ENCODE measurements around the gene CACNG1.

Gene CACNG1, protein sequence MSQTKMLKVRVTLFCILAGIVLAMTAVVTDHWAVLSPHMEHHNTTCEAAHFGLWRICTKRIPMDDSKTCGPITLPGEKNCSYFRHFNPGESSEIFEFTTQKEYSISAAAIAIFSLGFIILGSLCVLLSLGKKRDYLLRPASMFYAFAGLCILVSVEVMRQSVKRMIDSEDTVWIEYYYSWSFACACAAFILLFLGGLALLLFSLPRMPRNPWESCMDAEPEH

DNA sequence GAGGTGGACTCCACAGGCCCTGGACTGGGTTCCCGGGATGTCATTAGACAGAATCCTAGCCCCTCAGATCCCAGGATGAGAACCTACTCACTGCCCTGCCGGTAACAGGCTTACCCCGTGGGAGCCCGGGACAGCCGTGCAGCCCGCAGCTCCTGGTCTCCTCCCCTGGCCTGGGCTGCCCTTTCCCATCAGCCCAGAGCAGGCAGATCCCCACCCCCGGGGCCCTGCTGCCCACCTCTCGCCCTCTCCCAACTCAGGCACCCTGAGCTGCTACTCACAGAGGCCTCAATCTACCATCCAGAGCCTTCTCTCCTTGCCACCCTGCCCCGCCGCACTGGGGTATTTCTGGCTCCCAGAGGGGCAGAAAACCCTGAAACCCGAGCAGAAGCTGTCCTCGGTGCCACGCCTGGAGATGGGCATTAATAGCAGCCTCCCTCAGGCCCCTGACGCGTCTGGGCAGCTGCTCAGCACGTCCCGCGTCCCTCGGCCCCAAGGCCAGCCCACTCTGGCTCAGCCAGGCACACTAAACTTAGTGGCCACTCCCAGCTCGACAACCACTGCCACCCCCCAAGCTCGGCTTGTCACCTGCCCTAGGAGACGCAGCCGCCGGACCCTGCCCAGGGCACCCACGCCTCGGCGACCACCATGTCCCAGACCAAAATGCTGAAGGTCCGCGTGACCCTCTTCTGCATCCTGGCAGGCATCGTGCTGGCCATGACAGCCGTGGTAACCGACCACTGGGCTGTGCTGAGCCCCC is at the start of gene CACNG1:
CACNG1 (plus strand) TSS at position 539 of the 757 bp plus-strand sequence; CDS start at position 646, 107 bp downstream.
- no peak for DNase-seq

DNA sequence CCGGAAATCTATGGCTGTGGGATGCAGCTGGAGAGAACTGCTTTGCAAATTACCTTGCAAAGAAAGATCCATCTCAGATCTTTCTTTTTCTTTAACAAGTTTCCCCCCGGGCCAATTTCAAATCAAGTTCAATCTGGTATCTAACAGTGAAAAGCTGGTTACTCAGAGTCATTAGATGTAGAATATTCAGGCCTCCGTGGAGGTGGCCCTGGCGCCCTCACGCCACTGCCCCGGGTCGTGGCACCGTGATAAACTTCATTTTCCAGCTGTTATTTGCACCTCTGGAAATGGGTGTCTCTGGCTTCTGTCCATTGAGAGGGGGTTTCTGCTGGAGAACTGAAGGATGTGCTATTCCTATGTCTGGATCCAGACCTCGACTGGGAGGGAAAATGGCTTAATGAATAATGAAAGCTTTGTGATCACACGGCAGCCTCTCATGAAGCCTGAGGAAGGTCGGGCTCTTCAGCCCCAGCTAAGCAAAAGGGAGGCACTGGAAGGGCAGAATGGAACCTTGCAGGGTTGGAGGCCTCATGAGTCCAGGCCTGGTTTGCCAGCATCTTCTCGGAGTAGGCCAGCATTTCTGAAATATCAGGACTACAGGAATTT is 49.3 kb upstream of the CACNG1 start:
- no peak for DNase-seq

DNA sequence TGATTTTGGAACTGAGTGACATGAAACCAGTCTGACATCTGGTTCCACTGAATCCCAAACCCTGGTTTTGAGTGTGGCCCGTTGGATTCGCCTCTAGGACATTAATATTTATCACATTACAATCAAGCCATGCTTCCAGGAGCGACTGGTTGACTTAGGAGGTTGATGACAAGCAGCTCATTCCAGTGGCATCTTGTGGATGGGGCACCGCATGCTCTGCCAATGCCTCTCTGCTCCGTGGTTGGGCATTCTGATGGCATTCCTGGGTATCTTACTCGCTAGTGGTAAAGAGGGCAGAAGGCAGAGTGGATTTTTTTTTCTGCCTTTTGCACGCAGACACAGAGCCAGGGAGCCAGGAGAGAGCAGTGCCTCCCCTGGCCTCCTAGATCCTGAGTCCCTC is 48.4 kb upstream of the CACNG1 start:
- no peak for DNase-seq

DNA sequence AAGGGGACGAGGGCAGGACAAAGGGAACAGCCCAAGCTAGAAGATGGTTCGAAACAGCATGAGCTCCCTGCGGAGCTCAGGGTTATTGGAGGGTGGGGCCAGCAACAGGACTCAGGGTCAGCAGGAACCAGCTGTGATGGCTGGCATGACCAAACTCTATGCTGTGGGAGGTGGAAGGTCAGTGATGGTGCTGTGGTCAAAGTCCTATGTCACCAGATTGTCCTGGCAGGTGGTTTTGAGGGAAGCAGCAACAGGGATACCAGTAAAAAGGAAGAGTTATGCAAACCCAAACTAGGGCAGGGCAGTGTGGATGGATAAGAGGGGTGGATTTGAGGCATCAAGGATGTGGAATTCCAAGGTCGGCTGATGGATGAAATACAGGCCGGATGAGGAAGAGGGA is 47.4 kb upstream of the CACNG1 start:
- no peak for DNase-seq

DNA sequence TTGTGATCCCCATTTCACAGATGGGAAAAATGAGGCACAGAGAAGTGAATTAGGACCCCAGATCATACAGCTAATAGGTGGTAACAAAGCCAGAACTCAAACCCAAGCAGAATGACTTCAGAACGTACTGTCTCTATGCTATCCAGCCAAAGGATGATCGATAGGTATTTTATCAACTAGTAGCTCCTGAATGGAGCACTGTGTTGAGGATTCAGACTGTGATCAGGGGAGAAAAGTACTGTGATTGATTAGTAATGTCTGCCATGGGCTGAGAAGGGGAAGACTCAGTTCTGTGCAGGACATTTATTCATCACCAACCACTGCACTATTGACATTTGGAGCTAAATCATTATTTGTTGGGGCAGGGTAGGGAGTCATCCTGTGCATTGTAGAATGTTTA is 41.1 kb upstream of the CACNG1 start:
- no peak for DNase-seq

DNA sequence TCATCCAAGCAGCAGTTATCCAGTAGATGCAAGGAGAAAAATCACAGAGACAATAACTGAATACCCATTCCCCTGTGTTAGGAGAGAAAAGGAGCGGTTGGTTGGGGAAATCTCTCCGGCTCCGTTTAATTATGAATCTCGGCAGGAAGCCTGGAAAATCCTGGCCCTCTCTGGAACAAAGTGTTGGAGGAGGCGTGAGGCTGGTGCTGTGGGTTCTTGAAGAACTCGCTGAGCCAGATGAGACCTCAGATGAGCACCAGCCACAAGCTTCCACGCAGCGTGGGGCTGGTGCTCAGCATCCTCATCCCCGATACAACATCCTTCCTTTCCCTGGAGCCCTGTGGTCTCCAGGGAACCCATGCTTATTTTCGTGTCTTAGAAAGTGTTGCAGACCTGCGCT is 40.2 kb upstream of the CACNG1 start:
- no peak for DNase-seq

DNA sequence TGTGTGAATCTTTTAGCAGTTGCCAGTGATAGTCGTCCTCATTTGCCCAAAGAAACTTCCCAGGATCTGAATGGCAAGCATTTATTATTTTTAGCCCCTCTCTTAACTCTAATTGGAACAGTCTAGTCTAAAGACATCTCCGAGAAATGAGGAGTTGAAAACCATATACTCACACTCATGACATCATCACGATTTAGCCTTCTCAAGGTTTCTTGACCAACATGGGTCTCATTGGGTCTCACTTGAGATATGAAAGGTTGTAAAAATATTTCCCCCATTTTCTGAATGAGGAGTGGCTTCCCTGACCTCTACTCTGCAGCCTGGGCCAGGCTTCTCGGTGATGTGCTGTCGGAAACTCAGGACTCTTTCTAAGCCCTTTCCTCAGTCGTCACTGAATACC is 37.1 kb upstream of the CACNG1 start:
- no peak for DNase-seq

DNA sequence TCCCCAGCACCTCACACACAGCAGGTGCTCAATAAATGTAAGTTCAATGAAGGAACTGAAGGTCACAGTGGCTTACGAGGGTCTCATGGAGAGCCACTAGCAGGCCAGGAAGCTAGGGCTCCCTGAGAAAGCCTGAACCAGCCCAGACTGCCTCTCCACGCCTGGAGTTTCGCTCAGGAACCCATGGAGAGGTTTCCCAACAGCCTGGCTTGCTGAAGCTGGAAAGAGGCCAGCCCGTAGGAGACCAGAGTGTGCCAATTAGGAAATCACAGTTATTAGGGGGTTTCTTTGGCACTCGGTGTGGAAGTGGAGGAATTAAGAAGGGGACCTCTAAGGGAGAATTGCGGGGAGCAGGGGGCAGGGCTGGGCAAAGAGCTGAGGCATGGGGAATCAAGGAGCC is 36.3 kb upstream of the CACNG1 start:
- no peak for DNase-seq

DNA sequence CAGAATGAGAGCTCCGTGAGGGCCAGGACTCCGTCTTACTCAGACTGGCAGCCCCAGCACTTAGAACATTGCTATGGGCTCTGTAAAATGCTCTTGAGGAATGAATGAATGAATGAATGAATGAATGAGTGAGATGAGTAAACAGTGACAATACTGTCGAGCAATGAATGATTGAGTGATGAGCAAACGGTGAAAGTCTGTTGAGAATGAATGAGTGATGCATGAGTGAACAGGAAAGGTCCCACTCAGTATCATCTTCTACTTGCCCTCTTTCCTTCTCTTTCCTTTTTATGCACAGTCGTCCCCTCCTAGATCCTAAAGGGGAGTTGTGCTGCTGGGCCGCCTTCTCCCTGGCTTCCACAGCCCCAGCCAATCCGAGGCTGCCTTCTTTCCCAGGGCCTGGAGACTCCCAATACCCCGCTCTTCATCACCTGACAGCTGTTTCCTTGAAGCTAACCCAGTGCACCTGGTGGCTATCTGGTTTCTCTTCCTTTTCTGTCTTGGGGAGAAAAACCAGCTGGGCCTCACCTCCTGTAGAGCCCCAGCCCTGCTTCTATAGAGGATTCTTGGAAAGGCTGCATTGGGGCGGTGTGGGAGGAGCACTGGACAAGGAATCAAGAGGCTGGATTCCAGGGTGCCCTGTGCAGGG is 32.7 kb upstream of the CACNG1 start:
- no peak for DNase-seq

DNA sequence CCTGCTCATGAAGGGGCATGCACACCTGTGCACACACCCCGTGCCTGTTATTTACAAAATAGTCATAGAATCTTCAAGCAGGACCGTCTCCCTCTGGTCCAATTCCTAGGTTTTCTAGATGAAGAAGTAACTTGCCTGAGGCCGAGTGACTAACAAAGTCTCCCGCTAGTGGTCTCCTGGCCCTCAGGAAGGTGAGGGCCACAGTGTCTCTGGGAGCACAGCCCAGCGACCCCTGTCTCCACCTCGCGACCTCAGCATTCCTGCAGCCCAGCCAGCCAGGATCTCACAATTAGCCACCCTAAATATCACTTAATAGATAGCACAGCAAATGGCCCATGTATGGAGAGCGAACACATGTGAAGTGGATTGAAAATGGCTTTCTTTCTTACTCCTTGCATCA is 30.5 kb upstream of the CACNG1 start:
- DNase-seq: no peak

DNA sequence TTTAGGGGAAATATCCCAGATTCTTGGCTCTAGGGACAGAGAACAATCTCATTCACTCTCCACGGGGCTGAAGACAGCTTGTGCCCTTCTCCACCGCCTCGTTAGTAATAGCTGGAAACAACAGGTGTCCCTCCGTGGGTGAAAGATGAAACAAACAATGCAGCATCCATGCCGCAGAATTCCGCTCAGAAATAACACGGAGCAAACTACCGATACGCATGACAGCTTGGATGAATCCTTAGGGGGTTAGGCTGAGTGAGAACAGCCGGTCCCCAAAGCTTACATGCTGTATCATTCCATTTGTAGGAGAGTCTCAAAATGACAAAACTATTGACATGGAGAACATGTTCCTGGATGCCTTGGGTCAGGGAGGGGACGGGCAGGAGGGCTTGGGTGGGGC is 29.4 kb upstream of the CACNG1 start:
- no peak for DNase-seq

DNA sequence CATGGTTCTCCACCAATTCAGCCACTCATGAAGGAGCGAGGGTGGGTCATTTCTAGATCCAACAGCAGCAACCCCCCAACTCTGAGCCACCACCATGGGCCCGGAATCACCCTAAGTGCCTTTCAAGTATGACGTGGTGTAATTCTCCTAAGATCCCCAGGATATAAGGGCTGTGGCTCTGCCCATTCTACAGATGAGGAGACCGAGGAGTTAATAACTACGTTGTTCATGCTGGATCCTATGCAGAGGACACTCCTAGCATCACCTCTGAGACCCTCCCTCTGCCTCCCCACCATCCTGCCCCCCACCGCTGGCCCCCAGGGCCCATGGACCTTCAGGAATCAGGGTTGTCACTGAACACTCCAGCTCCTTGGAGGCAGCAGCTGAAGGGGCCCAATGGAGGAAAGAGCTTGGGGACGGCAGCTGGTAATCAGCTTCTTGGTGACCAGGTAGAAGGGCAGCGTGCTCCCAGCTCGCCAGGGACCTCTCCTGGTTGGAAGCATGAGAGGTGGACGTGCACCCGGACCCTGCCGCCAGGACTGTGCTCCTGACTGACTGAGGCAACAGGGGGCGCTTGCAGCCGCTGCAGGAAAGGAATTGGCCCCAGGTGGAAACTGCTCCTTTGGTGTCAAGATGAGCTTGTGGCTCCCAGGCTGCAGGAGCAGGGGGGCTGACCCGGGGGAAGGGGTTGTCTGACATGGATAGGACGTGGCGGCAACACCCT is 28.2 kb upstream of the CACNG1 start:
- DNase-seq: no peak

DNA sequence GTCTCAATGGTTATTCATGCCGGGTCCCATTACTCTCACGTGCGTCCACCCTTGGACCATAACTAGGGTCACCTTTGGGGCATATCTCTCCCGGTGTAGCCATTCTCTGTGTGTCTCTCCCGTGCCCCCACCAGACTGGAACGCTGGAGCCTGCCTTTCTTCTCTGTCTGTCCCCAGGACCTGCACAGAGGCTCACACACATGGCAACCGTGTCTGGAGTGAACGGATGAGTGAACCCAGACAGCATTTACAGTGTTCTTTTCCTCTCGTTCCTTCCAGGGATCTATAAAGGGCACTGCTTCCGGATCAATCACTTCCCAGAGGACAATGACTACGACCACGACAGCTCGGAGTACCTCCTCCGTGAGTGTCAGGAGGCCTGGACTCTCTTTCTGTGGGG is 26.4 kb upstream of the CACNG1 start:
- DNase-seq: no peak

DNA sequence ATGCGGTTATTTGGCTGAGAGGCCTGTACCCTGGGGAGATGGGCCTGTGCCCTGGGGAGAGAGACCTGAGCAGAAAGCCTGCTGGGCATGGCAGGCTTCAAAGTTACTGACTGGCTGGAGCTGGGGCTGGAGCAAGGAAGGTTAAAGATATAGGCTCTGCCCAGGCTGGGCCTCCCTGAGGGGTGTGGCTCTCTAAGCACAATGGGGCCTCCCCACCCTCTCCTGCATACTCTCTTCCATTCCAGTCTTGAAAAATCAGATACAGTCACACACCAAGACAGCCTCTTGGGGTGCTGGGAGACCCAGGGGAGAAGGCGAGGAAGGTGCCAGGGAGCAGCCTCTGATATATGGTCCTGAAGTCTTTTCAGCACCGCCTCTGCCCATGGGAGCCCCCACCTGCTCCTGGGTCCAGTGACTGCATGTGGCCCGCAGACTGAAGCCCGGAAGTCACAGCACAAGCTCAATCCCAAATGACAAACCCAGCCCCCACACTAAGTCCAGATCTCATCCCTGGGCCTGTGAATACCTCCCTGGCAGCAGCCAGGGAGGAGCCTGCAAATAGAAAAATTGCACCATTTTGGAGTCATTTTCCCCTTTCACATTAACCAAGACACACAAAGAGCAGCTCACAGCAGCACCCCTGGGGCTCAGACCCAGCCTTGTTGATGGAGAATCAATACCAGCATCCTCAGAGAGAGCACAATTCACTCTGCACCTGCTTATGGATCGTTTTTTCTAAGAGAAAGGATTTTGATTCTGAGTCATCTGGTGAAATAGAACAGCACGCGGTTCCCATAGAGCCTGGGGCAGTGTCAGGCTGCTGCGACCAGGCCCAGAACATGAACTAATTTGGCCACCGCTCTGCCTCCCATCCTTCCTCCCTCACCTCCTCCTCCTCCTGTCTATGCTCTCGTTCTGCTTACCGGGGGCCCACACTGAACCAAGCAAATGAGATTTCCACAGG is 25.6 kb upstream of the CACNG1 start:
- no peak for DNase-seq

DNA sequence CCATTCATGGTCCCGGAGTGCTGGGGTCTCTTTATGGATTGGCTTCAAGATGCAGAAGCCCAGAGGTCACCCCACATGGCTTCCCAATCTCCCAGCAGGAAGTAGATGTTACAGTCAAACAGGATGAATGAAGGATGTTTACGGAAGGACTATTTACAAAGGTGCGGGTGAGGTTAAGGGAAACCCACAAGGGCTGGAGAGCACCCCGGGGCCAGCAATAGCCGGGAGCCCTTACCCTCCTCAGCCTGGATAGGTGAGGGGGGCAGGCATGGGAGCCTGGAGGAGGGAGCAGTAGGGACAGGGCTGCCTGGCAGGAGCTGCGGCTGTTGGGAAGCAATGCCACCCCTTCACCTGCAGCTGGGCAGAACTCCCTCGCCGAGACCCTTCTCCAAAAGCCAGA is 24.5 kb upstream of the CACNG1 start:
- no peak for DNase-seq

DNA sequence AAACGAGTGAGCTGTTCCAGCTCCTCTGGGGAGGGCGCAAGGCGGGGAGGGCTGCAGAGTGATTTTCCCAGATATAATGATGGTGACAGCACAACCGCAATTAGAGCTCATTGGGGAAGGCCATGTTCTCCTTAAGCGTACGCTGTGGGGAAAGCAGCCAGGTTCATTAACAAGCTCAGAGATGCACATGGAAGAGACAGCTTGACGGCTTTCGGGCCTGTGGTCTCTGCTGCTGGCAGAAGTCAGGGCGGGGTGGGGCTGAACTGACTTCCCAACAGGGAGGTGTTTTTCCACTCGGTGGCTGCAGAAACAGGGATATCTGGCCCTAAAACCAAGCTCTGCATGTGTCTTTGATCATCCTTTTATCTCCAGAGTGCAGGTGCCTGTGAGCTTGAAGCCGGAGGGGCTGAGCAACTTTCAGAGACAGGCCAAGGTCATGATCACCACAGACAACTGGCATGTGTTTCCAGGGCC is 24.0 kb upstream of the CACNG1 start:
- no peak for DNase-seq

DNA sequence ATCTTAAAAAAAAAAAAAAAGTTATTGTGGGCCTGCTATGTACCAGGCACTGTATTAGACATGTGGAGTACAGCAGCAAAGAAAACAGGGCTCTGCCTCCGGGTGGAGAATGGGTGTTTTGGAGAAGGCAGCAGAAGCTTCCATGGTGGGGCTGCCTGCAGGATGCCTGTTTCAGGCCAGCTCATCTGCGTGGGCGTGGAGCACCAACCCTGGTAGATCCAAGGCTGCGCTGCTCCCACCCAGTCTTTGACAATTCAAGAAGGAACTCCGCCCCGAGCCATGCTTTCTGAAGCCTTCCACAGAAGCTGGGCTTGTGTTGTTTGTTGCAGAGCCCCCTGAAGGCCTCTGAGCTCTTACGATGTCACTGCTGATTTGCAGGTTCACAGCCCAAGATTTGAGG is 23.2 kb upstream of the CACNG1 start:
- peak in 1 of 2 donors; percentile 8 for DNase-seq

DNA sequence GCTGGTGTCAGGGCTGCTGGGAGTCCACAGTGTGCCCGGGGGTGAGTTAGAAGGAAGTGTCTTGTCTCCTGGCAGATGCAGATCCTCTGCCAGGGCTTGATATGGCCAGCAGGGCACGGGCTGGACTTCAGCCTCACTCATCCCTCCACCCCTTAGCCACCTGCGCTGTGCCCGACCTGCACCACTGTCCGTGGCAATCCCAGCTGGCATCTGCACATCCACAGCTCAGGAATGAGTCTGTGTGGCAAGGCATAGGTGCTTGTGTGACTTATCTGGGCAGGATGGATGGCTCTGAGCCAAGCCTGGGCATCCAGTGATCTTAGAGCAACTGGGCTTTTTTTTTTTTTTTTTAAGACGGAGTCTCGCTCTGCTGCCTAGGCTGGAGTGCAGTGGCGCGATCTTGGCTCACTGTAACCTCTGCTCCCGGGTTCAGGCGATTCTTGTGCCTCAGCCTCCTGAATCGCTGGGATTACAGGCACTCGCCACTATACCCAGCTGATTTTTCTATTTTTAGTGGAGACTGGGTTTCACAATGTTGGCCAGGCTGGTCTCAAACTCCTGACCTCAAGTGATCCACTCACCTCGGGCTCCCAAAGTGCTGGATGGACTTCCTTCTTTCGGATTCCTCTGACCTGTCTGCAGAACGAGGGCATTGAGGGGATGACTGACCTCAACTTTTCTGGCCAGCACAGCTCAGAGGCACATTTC is 22.5 kb upstream of the CACNG1 start:
- no peak for DNase-seq

DNA sequence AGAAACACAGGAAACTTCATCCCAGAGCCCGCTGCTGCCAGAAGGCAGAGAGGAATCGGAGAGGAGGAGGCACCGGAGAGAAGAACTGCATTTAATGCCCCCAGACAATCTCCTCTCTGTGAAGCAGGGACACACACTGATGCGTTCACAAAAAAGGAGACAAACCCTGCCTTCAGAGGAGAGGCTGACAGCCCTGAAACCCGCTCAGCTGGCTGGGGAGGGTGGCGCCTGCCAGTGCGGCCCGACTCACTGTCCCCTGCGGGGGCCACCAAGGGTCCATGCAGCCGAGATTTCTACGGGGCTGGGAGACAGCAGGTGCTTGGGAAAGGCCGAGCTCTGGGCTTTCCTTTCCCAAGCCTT is 21.9 kb upstream of the CACNG1 start:
- no peak for DNase-seq

DNA sequence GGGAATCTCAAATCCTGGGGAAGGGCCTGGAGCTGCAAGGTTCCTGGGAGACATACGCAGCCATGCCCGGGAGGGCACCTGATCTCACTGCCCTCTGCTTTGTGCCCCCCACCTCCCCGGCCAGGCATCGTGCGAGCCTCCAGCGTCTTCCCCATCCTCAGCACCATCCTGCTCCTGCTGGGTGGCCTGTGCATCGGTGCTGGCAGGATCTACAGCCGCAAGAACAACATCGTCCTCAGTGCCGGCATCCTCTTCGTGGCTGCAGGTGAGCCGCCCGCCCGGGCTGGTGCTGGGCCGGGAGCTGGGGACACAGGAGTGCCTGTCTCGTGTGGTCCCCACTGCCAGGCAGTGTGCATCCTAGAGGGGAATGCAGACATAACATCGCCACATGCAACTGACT is 19.6 kb upstream of the CACNG1 start:
- DNase-seq: no peak

DNA sequence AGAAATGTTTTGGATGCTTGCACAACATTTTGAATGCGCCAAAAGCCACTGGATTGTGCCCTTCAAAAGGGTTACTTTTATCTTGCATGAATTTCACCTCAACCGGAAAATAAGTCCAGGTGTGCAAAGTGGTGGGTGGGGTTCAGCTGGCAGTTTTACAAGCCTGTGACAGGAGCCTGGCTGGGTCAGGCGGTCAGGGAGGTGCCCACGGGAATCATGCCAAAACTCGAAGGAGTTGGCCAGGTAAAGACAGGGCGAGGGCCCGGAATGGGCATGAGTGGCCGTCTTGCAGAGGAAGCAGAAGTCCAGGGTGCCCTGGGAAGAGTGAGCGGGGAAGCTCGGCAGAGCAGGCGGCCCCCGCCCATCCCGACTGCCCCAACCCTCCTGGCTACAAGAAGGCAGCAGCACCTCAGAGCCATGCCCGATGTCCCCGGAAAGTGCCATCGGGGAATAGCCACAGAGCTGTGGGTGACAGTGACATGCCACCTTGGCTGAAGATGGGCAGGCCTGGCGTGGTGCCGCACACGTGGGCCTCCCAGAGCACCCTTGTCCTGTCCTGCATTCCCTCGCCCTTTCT is 19.1 kb upstream of the CACNG1 start:
- no peak for DNase-seq
